Testis (tissue), 2 donors: Measurements from ENCODE around the gene ZBTB20.

ENCODE experiments used
- POLR2A ChIP-seq: fragments of 450-650 bp; IDR thresholded peaks from one replicate; pipeline ENCODE4 v1.6.1; 2017; ENCODE audit warnings: antibody characterized with exemption, mild to moderate bottlenecking, moderate library complexity
- TF ChIP-seq, protein P1 (sequence below), 3 experiments: fragments of 450-650 bp in 2 of 3; fragments of 200-600 bp in 1 of 3; sonication (generic) in 1 of 3; IDR thresholded peaks; one replicate each; pipeline ENCODE4 v1.5.1; 2016 to 2019; ENCODE audit warnings: antibody characterized with exemption in 3 of 3, mild to moderate bottlenecking in 2 of 3, moderate library complexity in 1 of 3

DNA sequence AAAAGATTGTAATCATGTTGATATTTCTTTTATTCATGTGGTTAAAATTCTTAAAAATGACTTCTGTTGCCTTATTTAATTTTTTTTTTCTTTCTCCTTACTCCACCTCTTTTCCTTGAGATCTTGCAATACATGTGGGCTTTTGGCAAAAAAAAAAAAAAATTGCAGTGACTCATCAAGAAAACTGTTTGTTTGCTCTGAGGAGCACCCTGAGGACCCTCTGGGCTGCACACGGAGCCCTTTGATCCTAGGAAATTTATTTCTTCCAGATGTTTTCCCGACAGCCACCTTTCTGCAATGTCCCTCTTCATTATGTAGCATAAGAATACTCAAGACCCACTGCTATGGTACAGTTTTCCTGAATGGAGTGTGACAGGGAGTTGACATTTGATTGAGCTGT is 371.7 kb downstream of the ZBTB20 start:
- TF ChIP-seq, protein P1, sequence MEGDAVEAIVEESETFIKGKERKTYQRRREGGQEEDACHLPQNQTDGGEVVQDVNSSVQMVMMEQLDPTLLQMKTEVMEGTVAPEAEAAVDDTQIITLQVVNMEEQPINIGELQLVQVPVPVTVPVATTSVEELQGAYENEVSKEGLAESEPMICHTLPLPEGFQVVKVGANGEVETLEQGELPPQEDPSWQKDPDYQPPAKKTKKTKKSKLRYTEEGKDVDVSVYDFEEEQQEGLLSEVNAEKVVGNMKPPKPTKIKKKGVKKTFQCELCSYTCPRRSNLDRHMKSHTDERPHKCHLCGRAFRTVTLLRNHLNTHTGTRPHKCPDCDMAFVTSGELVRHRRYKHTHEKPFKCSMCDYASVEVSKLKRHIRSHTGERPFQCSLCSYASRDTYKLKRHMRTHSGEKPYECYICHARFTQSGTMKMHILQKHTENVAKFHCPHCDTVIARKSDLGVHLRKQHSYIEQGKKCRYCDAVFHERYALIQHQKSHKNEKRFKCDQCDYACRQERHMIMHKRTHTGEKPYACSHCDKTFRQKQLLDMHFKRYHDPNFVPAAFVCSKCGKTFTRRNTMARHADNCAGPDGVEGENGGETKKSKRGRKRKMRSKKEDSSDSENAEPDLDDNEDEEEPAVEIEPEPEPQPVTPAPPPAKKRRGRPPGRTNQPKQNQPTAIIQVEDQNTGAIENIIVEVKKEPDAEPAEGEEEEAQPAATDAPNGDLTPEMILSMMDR (IDR thresholded peaks at IDR 0.05), result no peak
- TF ChIP-seq POLR2A, result no peak
